Transverse colon (tissue), 4 donors: ENCODE measurements around the gene RIMBP2.

ENCODE experiments used
- EP300 ChIP-seq: sonication (generic); formaldehyde crosslinking; IDR thresholded peaks from one replicate; pipeline ENCODE4 v1.6.1; 2017; ENCODE audit warnings: antibody characterized with exemption, low read depth
- POLR2A ChIP-seq: fragments of 450-650 bp; IDR thresholded peaks from one replicate; pipeline ENCODE4 v1.6.1; 2016; ENCODE audit warnings: antibody characterized with exemption, mild to moderate bottlenecking, moderate library complexity
- POLR2AphosphoS5 ChIP-seq, 3 donors: sonication (generic); formaldehyde crosslinking; IDR thresholded peaks; one replicate each; pipeline ENCODE4 v1.6.1; 2016; ENCODE audit warnings: antibody characterized with exemption in 3 of 3
- TF ChIP-seq, protein P1 (sequence below), 5 experiments: fragments of 200-600 bp in 3 of 5; fragments of 450-650 bp in 2 of 5; sonication (generic) in 3 of 5; IDR thresholded peaks; 1 replicate in 2 of 5; 2 replicates in 3 of 5; pipeline ENCODE4 v1.5.1; 2016 to 2017; ENCODE audit warnings: antibody characterized with exemption in 5 of 5, inconsistent platforms in 3 of 5, mild to moderate bottlenecking in 2 of 5, moderate library complexity in 1 of 5

DNA sequence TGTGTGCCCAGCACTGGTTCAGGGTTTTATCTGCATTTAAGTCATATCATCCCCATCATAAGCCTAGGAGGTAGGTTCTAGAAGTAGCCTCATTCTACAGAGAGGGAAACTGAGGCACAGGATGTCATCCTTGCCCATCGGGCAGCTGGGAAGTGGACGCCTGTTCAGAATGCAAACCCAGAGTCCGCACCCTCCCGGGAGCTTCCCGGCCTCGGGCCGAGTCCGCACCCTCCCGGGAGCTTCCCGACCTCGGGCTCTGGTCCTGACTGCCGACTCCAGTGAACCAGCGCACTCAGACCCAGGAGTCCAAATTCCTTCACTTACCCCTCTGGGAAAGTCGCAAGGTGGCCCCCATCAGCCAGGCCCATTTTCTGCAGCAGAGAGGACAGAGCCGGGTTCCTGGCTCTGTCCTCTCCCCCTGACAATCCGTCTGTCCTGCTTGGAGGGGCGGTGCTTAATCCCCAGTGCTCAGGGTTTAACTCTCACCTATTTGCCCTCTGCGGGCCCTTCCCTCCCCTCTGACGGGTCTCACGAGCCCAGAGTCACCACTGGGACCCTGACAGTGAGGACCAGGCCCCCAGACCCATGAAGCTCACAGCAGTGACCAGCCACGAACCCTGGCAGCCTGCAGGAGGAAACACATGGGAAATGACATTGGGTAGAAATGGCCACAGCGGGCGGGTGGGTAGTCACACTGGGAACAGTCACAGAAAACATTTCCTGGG is 236.5 kb downstream of the RIMBP2 start:
- no peak for TF ChIP-seq POLR2A
- TF ChIP-seq, protein P1, sequence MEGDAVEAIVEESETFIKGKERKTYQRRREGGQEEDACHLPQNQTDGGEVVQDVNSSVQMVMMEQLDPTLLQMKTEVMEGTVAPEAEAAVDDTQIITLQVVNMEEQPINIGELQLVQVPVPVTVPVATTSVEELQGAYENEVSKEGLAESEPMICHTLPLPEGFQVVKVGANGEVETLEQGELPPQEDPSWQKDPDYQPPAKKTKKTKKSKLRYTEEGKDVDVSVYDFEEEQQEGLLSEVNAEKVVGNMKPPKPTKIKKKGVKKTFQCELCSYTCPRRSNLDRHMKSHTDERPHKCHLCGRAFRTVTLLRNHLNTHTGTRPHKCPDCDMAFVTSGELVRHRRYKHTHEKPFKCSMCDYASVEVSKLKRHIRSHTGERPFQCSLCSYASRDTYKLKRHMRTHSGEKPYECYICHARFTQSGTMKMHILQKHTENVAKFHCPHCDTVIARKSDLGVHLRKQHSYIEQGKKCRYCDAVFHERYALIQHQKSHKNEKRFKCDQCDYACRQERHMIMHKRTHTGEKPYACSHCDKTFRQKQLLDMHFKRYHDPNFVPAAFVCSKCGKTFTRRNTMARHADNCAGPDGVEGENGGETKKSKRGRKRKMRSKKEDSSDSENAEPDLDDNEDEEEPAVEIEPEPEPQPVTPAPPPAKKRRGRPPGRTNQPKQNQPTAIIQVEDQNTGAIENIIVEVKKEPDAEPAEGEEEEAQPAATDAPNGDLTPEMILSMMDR (IDR thresholded peaks at IDR 0.05): no peak
- no peak for TF ChIP-seq POLR2AphosphoS5 (IDR thresholded peaks at IDR 0.05)
- TF ChIP-seq EP300: no peak
